Measurements from ENCODE around the gene SGK1.
"Not testable (repeated sequence)": the region's sequence is repeated elsewhere in the genome, so short reads cannot be mapped to it uniquely, and the experiment has no call there.

The SGK1 gene

GRCh38 chr6:134190883-134191282 is 127.0 kb downstream of the SGK1 start:
- DNase-seq (ENCODE audit: low spot score) = no peak

- no peak for DNase-seq (ENCODE audit: low spot score)
Observed at GRCh38 chr6:134187751-134188150, 130.2 kb downstream of the SGK1 start.

- no peak for DNase-seq (ENCODE audit: low spot score)
Observed at GRCh38 chr6:134187154-134187553, 130.8 kb downstream of the SGK1 start.

- no peak for DNase-seq (ENCODE audit: low spot score)
Observed at GRCh38 chr6:134186355-134186754, 131.6 kb downstream of the SGK1 start.

- no peak for DNase-seq (ENCODE audit: low spot score)
Observed at GRCh38 chr6:134185277-134185676, 132.6 kb downstream of the SGK1 start.

GRCh38 chr6:134183844-134184243 is 134.1 kb downstream of the SGK1 start:
- DNase-seq (ENCODE audit: low spot score) = no peak

GRCh38 chr6:134182528-134182927 is 135.4 kb downstream of the SGK1 start:
- DNase-seq (ENCODE audit: low spot score) = no peak

- DNase-seq (ENCODE audit: low spot score) = not testable (repeated sequence)
Observed at GRCh38 chr6:134181726-134182125, 136.2 kb downstream of the SGK1 start.

GRCh38 chr6:134181251-134181650 is 136.7 kb downstream of the SGK1 start:
- not testable (repeated sequence) for DNase-seq (ENCODE audit: low spot score)

- DNase-seq (ENCODE audit: low spot score) = not testable (repeated sequence)
Observed at GRCh38 chr6:134180540-134180939, 137.4 kb downstream of the SGK1 start.

- DNase-seq (ENCODE audit: low spot score) = peak; percentile 83
Observed at GRCh38 chr6:134178161-134179044, 139.5 kb downstream of the SGK1 start.

- peak; percentile 42 for DNase-seq (ENCODE audit: low spot score)
Observed at GRCh38 chr6:134177753-134178160, 140.2 kb downstream of the SGK1 start.

GRCh38 chr6:134177236-134177635 is 140.7 kb downstream of the SGK1 start:
- DNase-seq (ENCODE audit: low spot score) = no peak

GRCh38 chr6:134176264-134176975 is 141.5 kb downstream of the SGK1 start:
- DNase-seq (ENCODE audit: low spot score) = peak; percentile 49

GRCh38 chr6:134175532-134176263 is 142.2 kb downstream of the SGK1 start:
- peak; percentile 71 for DNase-seq (ENCODE audit: low spot score)

- DNase-seq (ENCODE audit: low spot score) = peak; percentile 94
Observed at GRCh38 chr6:134174672-134175531, 143.0 kb downstream of the SGK1 start.

- DNase-seq (ENCODE audit: low spot score) = peak; percentile 65
Observed at GRCh38 chr6:134173936-134174671, 143.8 kb downstream of the SGK1 start.

- no peak for DNase-seq (ENCODE audit: low spot score)
Observed at GRCh38 chr6:134173366-134173725, 144.6 kb downstream of the SGK1 start.

GRCh38 chr6:134172706-134173365 is 145.1 kb downstream of the SGK1 start:
- no peak for DNase-seq (ENCODE audit: low spot score)

GRCh38 chr6:134172020-134172705 is 145.7 kb downstream of the SGK1 start:
- DNase-seq (ENCODE audit: low spot score) = no peak
